Kidney epithelial cell (primary cell): ENCODE results near the gene MYO1G. TPM values are rescaled to one million over a fixed set of nuclear protein-coding genes. Genes with fewer than 3 reads are reported as not detected.
"Not testable (repeated sequence)": the region's sequence is repeated elsewhere in the genome, so short reads cannot be mapped to it uniquely, and the experiment has no call there.

Source experiments
- DNase-seq: peaks from one replicate; pipeline ENCODE4 v3.0.0-alpha.2; 2010; ENCODE audit warnings: low read depth
- H3K27me3 ChIP-seq: 2 replicates; pipeline ENCODE4 v1.6.0; 2011; ENCODE audit warnings: low read length; ENCODE audit not compliant: control insufficient read depth, insufficient read depth
- H3K36me3 ChIP-seq: 2 replicates; pipeline ENCODE4 v1.5.1; 2011; ENCODE audit warnings: low read length; ENCODE audit not compliant: control insufficient read depth, insufficient read depth
- H3K4me3 ChIP-seq: 2 replicates; pipeline ENCODE4 v1.5.1; 2011; ENCODE audit warnings: low read depth, mild to moderate bottlenecking, control low read depth, low read length
- CTCF ChIP-seq: IDR thresholded peaks from 2 replicates; pipeline ENCODE4 v1.5.1; 2011; ENCODE audit warnings: mild to moderate bottlenecking, moderate library complexity, low read length, control low read depth, inconsistent platforms; ENCODE audit not compliant: insufficient read depth, poor library complexity, severe bottlenecking
- total RNA-seq: library from RNA; depleted of rRNA; stranded (reverse); fragments of >200 nt; gene quantifications from 2 replicates; pipeline ENCODE4 v1.2.3, GENCODE V29; 2015

Gene MYO1G
- total RNA-seq: 0.04 and 0.27 TPM in 2 replicates

GRCh38 chr7:44978511-44979366, at the start of gene MYO1G:
Gene MYO1G, minus strand, starts transcription at chr7:44979015. Its CDS starts 54 bp downstream, at chr7:44978961.
- TF ChIP-seq CTCF: no peak
- H3K4me3 ChIP-seq: no peak within 1 kb of the TSS
- DNase-seq: no peak
- no peaks in the 10 kb centered on the region for H3K36me3 ChIP-seq
- no peaks in the 10 kb centered on the region for H3K27me3 ChIP-seq

DNA sequence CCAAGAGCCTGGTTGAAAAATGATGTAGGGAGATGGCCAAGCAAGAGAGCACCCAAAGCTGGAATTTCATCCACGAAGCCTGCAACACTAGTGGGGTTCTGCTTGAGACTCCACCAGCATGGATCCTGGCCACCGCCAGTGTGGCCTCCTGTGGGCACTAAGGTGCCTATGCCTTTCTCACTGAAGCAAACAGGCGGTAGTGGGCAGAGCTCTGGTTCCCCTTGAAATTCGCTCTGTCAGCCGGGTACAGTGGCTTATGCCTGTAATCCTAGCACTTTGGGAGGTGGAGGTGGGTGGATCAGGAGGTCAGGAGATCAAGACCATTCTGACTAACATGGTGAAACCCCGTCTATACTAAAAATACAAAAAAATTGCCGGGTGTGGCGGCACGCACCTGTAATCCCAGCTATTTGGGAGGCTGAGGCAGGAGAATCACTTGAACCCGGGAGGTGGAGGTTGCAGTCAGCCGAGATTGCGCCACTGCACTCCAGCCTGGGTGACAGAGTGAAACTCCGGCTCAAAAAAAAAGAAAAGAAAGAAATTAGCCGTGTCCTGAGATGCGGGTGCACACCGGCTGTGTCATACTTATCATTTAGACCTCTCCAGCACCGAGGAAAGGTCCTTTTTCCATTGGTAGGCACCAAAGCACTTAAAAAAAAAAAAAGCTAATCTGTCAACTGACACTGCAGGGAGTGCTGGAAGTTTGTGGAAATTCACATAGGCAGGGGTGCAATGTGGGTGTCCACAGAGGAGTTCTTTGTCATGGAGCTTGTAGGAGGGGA, 49.5 kb upstream of the MYO1G start:
- H3K36me3 ChIP-seq: peaks cover 2% of the 10 kb centered on the region
- DNase-seq: no peak
- no peak overlapping the region for H3K4me3 ChIP-seq
- H3K27me3 ChIP-seq: no peaks in the 10 kb centered on the region
- no peak for TF ChIP-seq CTCF

DNA sequence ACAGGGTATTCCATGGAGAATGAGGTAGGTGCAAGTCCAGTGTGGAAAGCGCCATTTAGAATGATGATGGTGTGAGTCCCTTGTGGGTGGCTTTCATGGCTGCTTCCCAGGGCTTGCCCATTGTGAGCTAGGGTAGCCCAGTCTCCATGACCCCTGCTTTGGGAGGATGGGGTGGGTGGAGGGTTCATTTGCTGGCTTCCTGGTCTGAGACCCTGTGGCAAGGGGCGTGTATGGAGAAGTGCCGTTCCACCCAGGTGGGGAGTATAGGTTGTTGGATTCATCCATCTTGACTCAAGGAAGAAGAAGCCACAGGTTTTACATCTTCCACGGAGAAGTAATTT, 48.9 kb upstream of the MYO1G start:
- no peak for DNase-seq
- TF ChIP-seq CTCF: no peak
- Histone ChIP-seq H3K36me3 (peaks cover 2% of the 10 kb centered on the region), H3K27me3 (no peaks in the 10 kb centered on the region), H3K4me3 (no peak overlapping the region)

DNA sequence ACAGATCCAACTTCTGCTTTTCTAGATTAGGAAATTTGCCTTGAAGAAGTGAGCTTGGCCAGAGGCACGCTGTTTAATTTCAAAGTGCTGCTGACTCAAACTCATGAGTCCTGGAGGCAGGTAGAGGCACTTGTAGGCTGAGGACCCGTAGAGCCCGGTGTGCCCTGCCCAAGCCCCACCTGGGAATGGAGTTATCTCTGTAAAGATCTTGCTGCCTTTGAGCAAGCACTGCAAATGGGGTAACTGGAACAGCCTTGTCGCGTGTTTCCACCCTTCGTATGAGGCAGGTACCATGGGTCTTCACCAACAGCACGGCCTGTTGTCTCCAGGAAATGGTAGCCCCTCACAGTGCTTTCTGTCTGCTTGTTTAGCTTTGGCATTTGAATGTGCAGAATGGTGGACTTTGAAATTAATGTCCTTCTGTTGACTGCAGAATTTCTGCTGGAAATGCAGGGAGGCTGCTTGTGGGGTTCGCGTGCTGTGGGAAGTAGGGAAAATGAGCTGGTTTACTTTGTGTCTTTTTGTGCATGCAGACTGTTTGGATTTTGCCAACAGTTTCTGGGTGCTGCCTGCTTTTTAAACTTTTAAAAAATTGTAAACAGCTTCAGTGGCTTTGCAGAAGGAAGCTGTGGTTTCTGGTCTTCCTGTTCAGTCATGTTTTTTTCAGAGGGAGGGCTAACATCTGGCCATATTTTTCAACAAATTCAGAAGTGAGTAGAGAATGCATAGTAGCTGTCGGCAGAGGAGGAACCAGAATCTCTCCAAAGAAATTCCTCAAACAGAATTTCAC, 48.4 kb upstream of the MYO1G start:
- Histone ChIP-seq H3K36me3 (peaks cover 2% of the 10 kb centered on the region), H3K4me3 (no peak overlapping the region), H3K27me3 (no peaks in the 10 kb centered on the region)
- DNase-seq: no peak
- no peak for TF ChIP-seq CTCF

DNA sequence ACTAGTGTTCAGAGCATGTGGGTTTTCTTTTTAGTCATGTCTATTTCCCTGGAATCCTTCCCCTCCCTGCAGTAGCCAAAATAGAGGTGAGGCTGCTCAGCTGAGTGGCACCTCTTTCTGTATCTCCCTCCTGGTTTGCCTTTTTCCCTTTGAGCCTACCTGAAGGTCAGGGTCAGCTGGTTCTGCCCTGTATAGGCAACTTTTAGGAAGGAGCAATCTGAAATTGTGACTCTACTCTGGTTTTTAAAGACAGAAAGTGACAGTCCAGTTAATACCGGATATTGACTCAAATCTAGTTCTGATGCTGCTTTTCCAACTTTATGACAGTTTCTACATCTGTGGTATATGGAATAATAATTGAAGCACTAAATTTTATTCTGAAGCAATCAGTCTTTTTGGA, 47.2 kb upstream of the MYO1G start:
- H3K4me3 ChIP-seq: no peak overlapping the region
- TF ChIP-seq CTCF: no peak
- no peaks in the 10 kb centered on the region for H3K27me3 ChIP-seq
- DNase-seq: no peak
- H3K36me3 ChIP-seq: peaks cover 2% of the 10 kb centered on the region

- not testable (repeated sequence) for H3K36me3 ChIP-seq, H3K4me3 ChIP-seq, H3K27me3 ChIP-seq, DNase-seq
Observed at GRCh38 chr7:45025473-45025872, 46.7 kb upstream of the MYO1G start.
